ENCODE results near the gene GALNT12. TPM values are rescaled to one million over a fixed set of nuclear protein-coding genes. Genes with fewer than 3 reads are reported as not detected.
A peak's percentile ranks its signal among the peaks of the same experiment; 100 is the strongest.

Gene GALNT12
- total and polyA plus RNA-seq, 5 donors, result 0.29 to 1.3 (median 0.89) TPM

- no peak for DNase-seq
- Histone ChIP-seq H3K27me3 (ENCODE audit: control insufficient read depth, insufficient read depth) (no peaks in the 10 kb centered on the region), H3K27ac (ENCODE audit: low read length) (no peak overlapping the region), H3K4me3 (ENCODE audit: low read length) (no peak overlapping the region), H3K9me3 (ENCODE audit: control insufficient read depth, low read length) (no peaks in the 10 kb centered on the region), H3K4me1 (ENCODE audit: control insufficient read depth, insufficient read depth, low read length) (peaks cover 3% of the 10 kb centered on the region)
- ATAC-seq, result no peak
- intact Hi-C loops (cut with DNase I), result no loop called here
- WGBS, result 89% methylated on average over 4 of the region's 4 CpGs
Measured at GRCh38 chr9:98836206-98836605, 28.7 kb downstream of the GALNT12 start.

DNA sequence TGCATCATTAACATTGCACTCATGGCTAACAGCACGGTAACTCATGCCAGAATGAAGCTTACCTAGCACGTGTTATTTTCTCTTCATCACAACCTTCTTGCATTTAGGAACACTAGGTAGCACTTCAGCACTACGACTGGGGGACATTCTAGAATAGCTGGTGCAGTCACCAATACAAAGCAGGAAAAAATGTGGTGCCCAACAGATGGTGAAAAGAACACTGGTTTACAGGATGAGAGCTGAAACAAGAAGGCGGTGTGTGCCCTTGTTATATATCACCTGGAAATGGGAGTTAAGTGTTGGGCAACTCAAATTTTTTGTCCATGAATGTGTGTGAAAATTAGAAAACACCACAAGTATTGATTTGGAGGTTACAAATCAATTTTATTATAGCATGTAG, 30.0 kb downstream of the GALNT12 start:
- ATAC-seq (no peak), DNase-seq (no peak)
- intact Hi-C loops (cut with DNase I), result no loop called here
- H3K4me1 ChIP-seq (ENCODE audit: control insufficient read depth, insufficient read depth, low read length), result peaks cover 3% of the 10 kb centered on the region
- WGBS, result 94% methylated on average over 4 of the region's 4 CpGs
- no peaks in the 10 kb centered on the region for H3K9me3 ChIP-seq (ENCODE audit: control insufficient read depth, low read length)
- H3K27me3 ChIP-seq (ENCODE audit: control insufficient read depth, insufficient read depth), result no peaks in the 10 kb centered on the region
- H3K4me3 ChIP-seq (ENCODE audit: low read length), result no peak overlapping the region
- no peak overlapping the region for H3K27ac ChIP-seq (ENCODE audit: low read length)

- ATAC-seq (no peak), DNase-seq (no peak)
- Histone ChIP-seq H3K27ac (ENCODE audit: low read length) (no peak overlapping the region), H3K4me3 (ENCODE audit: low read length) (no peak overlapping the region), H3K4me1 (ENCODE audit: control insufficient read depth, insufficient read depth, low read length) (no peaks in the 10 kb centered on the region), H3K9me3 (ENCODE audit: control insufficient read depth, low read length) (no peaks in the 10 kb centered on the region), H3K27me3 (ENCODE audit: control insufficient read depth, insufficient read depth) (no peaks in the 10 kb centered on the region)
- WGBS, result 92% methylated on average over 6 of the region's 6 CpGs
- intact Hi-C loops (cut with DNase I), result no loop called here
Measured at GRCh38 chr9:98838155-98838867, 30.8 kb downstream of the GALNT12 start.

DNA sequence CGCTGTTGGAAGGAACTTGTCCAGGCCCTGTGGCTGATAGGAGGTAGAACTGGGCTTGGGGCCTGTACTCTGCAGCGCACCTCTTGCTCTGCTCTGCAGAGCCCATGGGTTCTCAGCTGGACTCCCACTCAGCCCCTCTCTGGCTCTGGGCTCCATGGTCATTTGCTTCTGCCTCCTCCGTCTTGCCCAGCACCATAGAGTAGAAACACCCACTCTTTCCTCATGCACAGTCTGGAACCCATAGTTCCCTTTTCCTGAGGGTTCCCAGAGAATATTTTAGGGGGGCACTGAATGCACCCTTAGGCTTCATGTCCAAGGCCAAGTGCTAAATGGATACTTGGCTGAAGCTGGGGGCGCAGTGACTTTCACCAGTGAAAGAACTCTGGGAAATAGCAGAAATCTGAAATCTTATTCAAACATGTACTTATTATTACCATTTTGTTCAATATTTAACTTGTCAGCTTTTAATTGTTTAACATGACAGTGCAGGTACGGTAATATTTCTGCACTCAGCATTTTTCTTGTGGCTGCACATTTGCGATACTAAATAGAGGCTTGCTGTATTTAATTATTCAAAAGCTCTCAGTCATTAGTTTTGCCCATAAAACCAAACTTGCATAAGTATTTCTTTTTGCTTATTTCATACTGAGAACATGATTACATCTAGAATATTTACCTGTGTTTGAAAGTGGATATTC, 31.5 kb downstream of the GALNT12 start:
- no peak for DNase-seq
- Histone ChIP-seq H3K27me3 (ENCODE audit: control insufficient read depth, insufficient read depth) (no peaks in the 10 kb centered on the region), H3K4me1 (ENCODE audit: control insufficient read depth, insufficient read depth, low read length) (no peaks in the 10 kb centered on the region), H3K9me3 (ENCODE audit: control insufficient read depth, low read length) (no peaks in the 10 kb centered on the region), H3K27ac (ENCODE audit: low read length) (no peak overlapping the region), H3K4me3 (ENCODE audit: low read length) (no peak overlapping the region)
- intact Hi-C loops (cut with DNase I), result no loop called here
- ATAC-seq, result no peak
- 97% methylated on average over 6 of the region's 6 CpGs for WGBS

- intact Hi-C loops (cut with DNase I), result no loop called here
- no peaks in the 10 kb centered on the region for H3K9me3 ChIP-seq (ENCODE audit: control insufficient read depth, low read length)
- no peak for DNase-seq
- H3K27ac ChIP-seq (ENCODE audit: low read length), result no peak overlapping the region
- no peaks in the 10 kb centered on the region for H3K4me1 ChIP-seq (ENCODE audit: control insufficient read depth, insufficient read depth, low read length)
- peak in 1 of 2 donors; percentile 24 for ATAC-seq
- H3K27me3 ChIP-seq (ENCODE audit: control insufficient read depth, insufficient read depth), result no peaks in the 10 kb centered on the region
- 59% methylated on average over 4 of the region's 4 CpGs for WGBS
- no peak overlapping the region for H3K4me3 ChIP-seq (ENCODE audit: low read length)
Measured at GRCh38 chr9:98839724-98840123, 32.3 kb downstream of the GALNT12 start.

GRCh38 chr9:98842510-98842909, 35.0 kb downstream of the GALNT12 start:
- no peak overlapping the region for H3K27ac ChIP-seq (ENCODE audit: low read length)
- ATAC-seq (no peak), DNase-seq (no peak)
- no peaks in the 10 kb centered on the region for H3K4me1 ChIP-seq (ENCODE audit: control insufficient read depth, insufficient read depth, low read length)
- H3K4me3 ChIP-seq (ENCODE audit: low read length), result no peak overlapping the region
- WGBS, result 81% methylated on average over 7 of the region's 7 CpGs
- H3K27me3 ChIP-seq (ENCODE audit: control insufficient read depth, insufficient read depth), result no peaks in the 10 kb centered on the region
- intact Hi-C loops (cut with DNase I), result no loop called here
- no peaks in the 10 kb centered on the region for H3K9me3 ChIP-seq (ENCODE audit: control insufficient read depth, low read length)

DNA sequence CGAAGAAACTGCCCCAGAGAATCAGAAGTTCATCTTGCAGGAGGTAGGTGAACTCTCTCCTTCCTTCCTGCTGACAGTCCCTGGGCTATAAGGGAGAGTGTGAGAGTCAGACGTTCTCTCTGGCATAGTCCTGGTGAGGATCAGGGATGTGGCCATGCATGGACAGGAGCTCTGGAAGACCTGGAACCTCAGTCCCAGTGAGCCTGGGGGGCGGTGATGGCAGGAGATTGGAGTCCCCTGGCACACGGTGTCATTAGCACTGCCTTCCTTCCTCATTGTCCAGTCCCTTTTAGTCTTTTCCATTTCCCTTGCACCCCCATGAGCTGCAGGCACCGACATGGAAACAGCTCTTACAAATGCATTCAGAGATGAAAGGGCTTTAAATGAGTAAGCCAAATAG, 38.6 kb downstream of the GALNT12 start:
- Histone ChIP-seq H3K27me3 (ENCODE audit: control insufficient read depth, insufficient read depth) (no peaks in the 10 kb centered on the region), H3K4me3 (ENCODE audit: low read length) (no peak overlapping the region), H3K27ac (ENCODE audit: low read length) (no peak overlapping the region), H3K9me3 (ENCODE audit: control insufficient read depth, low read length) (no peaks in the 10 kb centered on the region), H3K4me1 (ENCODE audit: control insufficient read depth, insufficient read depth, low read length) (no peaks in the 10 kb centered on the region)
- DNase-seq, result no peak
- intact Hi-C loops (cut with DNase I), result loop anchor here in 2 of 4 donors (5.0 kb wide), 1 partner anchor 296 kb away; no protein-coding TSS in a partner anchor
- no peak for ATAC-seq
- 73% methylated on average over 5 of the region's 5 CpGs for WGBS

DNA sequence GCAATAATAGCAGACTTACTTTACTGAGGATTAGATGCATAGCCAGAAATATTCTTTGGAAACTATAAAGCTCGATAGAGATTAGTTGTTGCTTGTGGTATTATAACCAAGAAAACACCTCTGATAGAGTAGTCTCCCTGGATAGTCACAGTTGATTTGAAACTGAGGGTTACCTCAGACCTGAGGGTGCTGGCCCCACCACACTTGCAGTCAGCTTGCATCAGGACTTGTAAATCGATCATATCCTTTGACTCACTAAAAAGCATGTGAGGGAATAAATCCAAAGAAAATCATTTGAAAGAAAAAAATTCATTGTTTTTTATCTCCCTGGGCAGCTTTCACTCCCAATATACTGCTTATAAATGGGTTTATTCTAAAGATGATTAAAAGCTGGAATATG, 39.4 kb downstream of the GALNT12 start:
- Histone ChIP-seq H3K27ac (ENCODE audit: low read length) (no peak overlapping the region), H3K9me3 (ENCODE audit: control insufficient read depth, low read length) (no peaks in the 10 kb centered on the region), H3K27me3 (ENCODE audit: control insufficient read depth, insufficient read depth) (no peaks in the 10 kb centered on the region), H3K4me3 (ENCODE audit: low read length) (no peak overlapping the region), H3K4me1 (ENCODE audit: control insufficient read depth, insufficient read depth, low read length) (no peaks in the 10 kb centered on the region)
- intact Hi-C loops (cut with DNase I), result loop anchor here in 2 of 4 donors (5.0 kb wide), 1 partner anchor 295 kb away; no protein-coding TSS in a partner anchor
- WGBS, result 84% methylated on average over 2 of the region's 2 CpGs
- ATAC-seq (no peak), DNase-seq (no peak)

- H3K4me1 ChIP-seq (ENCODE audit: control insufficient read depth, insufficient read depth, low read length), result no peaks in the 10 kb centered on the region
- 11% methylated on average over 16 of the region's 16 CpGs for WGBS
- intact Hi-C loops (cut with DNase I), result loop anchor here in 3 of 4 donors (2.0 to 5.0 kb wide), 2 partner anchors 292 to 294 kb away; no protein-coding TSS in a partner anchor
- no peak overlapping the region for H3K27ac ChIP-seq (ENCODE audit: low read length)
- no peaks in the 10 kb centered on the region for H3K9me3 ChIP-seq (ENCODE audit: control insufficient read depth, low read length)
- peak; percentile 93 to 97 (median 96) for DNase-seq
- peak; percentile 98 for ATAC-seq
- no peaks in the 10 kb centered on the region for H3K27me3 ChIP-seq (ENCODE audit: control insufficient read depth, insufficient read depth)
- peak overlapping the region; percentile 23 for H3K4me3 ChIP-seq (ENCODE audit: low read length)
Measured at GRCh38 chr9:98848450-98849149, 41.1 kb downstream of the GALNT12 start.

DNA sequence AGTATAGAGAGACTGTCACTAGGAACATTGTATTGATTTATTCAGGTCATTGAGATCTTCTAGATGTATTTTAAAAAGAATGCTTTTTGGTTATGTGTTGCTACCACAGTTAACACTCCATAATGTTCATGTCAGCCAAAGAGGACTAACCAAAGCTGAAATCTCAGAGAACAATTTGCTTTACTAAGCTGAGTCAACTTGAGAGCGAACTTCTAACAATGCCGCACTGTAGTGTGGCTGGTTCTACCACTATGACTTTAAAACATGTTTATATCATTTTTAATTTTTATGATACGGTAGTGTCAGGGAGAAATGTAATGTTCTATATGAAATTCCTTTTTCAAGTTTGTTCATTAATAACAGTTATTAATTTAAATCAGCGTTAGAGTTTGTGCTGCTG, 42.1 kb downstream of the GALNT12 start:
- DNase-seq, result no peak
- Histone ChIP-seq H3K27ac (ENCODE audit: low read length) (no peak overlapping the region), H3K4me1 (ENCODE audit: control insufficient read depth, insufficient read depth, low read length) (no peaks in the 10 kb centered on the region), H3K4me3 (ENCODE audit: low read length) (no peak overlapping the region), H3K27me3 (ENCODE audit: control insufficient read depth, insufficient read depth) (no peaks in the 10 kb centered on the region), H3K9me3 (ENCODE audit: control insufficient read depth, low read length) (no peaks in the 10 kb centered on the region)
- intact Hi-C loops (cut with DNase I), result loop anchor here in 3 of 4 donors (2.0 to 5.0 kb wide), 2 partner anchors 291 to 293 kb away; no protein-coding TSS in a partner anchor
- ATAC-seq, result no peak
- WGBS, result 93% methylated on average over 4 of the region's 4 CpGs

All from right cardiac atrium (tissue), 5 donors.